ENCODE results near the gene PARP12.

PARP12 gene

GRCh38 chr7:140059273-140060242 lies 3.2 kb downstream of the PARP12 start:
- no peak for DNase-seq

DNA sequence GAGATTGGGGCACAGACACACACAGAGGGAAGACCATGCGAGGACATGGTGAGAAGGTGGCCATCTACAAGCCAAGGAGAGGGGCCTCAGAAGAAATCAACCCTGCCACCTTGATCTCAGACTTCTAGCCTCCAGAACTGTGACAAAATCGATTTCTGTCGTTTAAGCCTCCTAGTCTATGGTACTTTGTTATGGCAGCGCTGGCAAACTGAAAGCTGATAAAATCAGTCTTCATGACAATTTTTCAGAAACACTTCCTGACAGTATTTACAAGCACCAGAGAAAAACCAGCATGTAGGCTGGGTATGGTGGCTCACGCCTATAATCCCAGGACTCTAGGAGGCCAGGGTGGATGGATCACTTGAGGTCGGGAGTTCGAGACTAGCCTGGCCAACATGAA lies 4.2 kb downstream of the PARP12 start:
- DNase-seq, result no peak

DNA sequence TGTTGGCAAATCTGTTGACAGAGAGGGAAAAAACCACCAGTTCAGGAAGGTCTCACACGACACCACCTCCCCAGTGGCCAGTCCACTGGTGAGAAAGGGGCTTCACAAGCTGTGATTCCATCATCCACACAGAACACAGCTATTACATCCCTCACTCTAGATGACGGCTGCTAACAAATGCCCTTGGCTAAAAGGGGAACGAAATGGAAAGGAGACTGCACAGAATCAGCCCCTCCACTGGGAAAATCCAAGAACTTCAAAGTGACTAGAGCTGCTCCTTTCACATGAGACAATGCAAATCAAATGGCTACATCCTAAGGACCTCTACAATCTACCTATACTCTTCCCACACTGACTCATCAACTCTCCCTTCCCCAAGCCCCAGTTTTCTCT lies 5.6 kb downstream of the PARP12 start:
- no peak for DNase-seq

DNA sequence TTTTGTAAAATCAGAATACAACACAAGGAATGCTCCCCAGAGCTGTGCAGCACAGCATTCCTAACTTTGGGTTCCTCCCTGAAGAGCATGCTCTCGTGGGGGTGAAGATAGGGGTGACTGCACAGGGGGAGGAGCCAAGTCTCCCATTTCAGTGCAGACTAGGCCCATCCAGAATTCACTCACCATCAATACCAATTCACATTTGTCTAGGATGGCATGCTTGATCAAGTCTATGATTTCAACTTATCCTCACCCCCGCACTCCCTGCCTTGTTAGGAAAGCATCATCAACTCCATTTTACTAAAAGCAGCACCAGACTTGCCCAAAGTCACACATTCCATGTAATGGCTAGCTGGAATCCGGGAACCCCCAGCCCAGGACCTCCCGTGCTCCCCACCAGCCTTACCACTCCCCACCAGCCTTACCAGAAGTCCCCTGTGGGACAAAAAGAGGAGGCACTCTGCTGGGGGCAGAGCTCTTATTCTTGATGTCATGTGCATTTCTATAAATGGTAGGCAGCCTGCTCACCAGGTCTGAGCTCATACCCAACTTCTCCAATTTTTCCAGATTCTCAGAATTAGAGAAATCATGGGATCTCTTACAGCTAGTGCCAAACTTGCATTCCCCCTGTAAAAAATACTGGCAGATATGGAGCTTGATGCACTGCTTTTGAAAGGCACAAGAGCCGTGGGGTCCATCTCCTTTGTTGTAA lies 6.2 kb downstream of the PARP12 start:
- no peak for DNase-seq

DNA sequence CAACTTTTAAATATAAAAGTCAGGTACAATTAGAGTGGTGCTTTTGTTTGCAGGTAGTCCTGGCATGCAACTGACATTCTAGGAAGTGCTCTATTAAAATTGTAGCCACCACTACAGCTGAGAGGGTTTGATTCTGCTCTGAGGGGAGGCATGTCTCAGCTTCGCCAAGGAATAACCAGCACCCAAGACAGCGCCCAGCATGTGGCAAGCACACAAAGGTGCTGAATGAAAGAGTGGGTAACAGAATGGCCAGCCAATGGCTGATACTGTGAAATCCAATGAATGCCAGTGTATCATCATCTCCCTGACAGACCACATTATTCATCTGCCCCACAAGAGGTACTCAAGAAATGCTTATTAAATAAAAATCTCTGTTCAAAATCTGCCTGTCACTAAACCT lies 6.9 kb downstream of the PARP12 start:
- no peak for DNase-seq

DNA sequence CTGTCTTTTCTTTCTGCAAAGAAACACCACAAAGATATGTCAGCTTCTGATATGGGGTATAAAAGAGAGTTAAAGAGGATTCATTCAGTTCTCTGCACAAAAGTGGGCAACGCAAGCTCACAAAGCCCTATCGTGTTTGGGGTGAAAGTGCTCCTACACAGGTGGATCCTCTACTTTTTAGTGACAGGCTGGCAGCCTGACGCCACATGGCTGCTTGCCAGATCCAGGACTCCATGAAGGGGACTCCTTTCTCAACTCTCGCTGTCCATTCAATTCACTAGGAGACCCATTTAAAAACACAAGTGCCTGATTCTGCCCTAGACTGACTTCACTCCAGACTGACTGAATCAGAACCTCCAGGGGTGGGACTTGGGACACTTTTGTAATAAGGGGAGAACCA lies 8.0 kb downstream of the PARP12 start:
- no peak for DNase-seq

- DNase-seq, result no peak
Measured at GRCh38 chr7:140053812-140054539, 8.8 kb downstream of the PARP12 start.

DNA sequence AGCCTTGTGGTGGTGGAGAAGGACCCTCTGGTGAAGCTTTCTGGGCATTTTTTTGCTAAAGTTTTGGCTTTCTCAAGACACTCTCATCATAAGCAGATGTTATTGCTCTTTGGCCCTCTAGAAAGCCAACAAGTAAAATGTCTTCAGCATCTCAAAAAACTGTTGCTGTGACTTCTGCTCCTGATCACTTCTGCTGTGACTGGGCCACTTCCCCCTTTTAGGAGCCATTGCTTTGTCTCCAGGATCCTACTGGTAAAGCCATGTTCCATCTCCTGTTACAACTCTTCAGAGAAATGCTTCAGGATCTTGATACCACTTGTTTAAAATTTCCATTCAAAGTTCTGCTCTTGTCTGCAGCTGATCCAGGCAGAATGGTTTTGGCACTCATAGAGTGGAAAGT lies 10.9 kb downstream of the PARP12 start:
- no peak for DNase-seq

DNA sequence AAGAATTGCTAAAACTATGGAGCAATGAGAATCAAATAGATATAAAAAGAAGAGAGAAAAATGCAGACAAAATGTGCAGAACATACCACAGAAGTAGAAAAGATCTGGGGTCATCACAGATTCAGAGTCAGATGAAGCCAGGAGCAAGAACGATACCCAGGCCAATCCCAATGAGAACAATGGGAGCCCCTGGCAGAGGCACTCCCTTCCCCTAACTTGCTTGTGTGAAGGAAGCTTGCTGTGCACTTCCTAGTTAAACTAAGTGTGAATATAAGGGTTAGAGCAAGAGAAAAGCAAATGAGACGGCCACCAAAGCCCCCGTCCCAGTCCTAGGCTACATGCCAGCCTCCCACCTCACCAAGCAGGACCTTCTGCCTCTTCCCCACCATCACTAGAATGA lies 12.7 kb downstream of the PARP12 start:
- no peak for DNase-seq

DNA sequence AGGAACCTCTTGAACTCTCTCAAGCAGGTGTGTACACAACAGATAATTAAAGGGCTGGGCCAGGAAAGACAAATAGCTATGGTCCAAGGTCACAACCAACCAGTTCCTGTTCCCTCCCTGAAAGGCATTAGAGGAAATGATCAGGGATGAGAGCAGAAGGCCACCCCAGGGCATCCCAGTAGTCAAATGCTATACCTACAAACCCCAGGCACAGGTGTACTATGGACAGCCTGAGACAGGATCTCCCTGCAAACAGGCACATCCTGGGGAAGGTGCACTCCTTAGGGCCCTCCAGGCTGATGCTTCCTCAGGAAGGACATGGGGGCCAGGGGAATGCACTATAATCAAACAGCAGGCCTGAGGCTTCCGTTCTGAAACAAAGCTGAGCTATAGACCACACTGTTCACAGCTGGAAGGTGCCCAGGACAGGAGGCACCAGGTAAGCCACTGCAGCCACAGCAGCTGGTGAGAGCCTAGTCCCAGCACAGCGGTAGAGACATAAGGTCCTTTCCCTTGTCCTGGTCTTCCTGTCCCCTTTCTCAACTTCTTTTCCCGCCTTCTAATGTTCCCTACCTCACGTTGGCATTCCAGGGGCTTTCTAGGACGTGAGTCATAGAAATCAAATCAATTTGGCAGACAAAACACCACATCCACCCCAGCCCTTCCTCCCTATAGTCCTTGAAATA lies 13.3 kb downstream of the PARP12 start:
- DNase-seq, result no peak

GRCh38 chr7:140048989-140049338 lies 13.8 kb downstream of the PARP12 start:
- no peak for DNase-seq

DNA sequence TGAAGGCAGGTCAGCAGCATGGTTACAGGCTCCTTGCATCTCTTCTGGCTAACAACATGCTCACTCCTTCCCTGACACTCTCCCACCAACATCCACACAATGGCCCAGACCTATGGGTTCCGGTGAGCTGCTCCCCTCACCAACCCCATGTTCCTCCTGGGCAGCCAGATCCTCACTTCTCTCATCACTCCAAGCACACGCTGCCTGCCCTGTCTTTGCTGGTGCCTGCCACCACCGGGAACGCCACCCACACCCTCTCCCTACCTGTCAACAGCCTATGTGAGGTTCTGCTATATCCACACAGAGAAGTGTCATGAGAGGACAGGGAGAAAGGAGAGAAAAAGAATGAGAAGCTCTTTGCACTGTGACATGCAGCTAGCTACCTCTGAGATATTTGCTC lies 14.6 kb downstream of the PARP12 start:
- no peak for DNase-seq

DNA sequence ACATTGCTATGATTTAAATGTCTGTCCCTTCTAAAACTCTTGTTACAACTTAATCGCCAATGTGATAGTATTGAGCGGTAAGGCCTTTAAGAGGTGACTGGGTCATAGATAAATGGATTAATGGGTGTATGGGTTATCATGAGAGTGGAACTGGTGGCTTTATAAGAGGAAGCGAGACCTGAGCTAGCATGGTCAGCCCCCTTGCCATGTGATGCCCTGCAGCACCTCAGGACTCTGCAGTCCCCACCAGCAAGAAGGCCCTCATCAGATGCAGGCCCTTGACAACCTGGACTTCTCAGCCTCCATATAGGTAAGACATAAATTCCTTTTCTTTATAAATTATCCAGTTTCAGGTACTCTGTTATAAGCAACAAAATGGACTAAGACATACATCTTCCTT lies 15.6 kb downstream of the PARP12 start:
- no peak for DNase-seq

DNA sequence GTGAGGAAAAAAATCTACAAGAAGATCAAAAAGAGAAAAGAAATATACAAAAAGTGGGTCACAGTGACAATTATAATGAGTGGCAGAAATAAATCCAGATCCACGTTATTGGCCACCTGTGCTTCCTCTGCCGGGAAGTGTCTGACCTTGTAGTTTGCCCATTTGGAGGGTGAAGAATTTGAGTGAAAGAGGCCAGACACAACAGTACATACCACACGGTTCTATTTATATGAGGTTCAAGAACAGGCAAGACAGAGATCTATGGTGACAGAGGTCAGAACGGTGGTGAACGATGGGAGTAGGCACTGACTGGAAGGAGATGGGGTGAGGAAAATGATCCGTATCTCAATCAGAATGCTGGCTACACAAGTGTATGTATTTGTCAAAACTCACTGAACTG lies 17.1 kb downstream of the PARP12 start:
- no peak for DNase-seq

DNA sequence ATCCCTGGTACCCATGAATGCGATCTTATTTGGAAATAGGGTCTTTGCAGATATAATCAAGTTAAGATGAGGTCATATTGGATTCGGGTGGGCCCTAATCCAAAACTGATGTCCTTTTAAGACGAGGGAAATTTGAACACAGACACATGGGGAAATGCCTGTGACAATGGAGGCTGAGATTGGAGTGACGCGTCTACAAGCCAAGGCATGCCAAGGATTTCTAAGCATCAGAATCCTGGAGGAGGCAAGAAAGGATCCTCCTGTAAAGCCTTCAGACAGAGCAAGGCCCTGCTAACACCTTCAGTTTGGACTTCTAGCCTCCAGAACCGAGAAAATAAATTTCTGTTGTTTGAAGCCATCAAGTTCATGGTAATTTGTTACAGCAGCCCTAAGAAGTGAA lies 18.5 kb downstream of the PARP12 start:
- DNase-seq, result no peak

DNA sequence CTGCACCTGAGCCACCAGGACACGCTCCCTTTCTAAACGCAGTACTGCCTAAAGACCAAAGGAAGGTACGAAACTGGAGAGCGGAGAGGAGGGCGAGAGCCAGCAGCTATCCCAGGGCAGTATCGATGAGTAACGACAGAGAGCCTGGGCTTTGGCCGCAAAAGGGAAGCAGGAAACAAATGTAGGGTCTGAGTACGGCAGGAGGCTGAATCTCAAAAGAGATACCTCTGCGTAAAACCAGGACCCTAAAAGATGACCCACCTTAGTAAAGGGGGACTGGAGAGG lies 20.4 kb downstream of the PARP12 start:
- DNase-seq, result no peak

DNA sequence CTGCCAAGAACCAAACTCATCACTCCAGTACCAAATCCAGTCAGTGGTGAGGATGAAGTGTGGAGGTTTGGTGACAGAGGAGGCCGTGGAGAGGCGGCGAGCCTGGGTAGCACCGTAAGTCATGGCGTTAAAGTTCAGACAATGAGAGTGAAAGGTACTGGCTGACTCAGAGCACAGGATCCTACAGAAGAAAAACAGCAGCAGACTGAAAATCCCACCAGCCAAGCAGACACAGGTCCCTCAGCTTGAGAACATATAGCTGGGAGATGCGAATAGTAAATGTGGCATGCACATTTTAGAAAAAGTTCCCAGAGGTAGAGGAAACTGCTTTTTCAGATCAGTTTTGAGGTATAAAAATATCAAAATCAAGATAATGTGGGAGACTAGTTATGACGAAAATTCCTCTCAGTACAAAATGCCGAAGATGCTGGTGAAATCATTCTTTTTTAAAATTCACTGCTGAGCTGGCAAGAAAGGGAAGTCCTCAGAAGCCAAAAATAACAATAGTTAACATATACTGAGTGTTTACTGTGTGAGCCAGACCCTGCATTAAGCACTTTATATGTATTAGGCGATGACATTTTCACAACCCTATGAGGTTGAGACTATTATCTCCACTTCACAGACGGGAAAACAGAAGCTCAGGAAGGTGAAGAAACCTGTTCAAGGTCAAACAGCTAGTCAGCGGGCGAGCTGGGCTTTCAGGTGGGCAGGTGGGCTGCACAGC lies 20.9 kb downstream of the PARP12 start:
- no peak for DNase-seq

DNA sequence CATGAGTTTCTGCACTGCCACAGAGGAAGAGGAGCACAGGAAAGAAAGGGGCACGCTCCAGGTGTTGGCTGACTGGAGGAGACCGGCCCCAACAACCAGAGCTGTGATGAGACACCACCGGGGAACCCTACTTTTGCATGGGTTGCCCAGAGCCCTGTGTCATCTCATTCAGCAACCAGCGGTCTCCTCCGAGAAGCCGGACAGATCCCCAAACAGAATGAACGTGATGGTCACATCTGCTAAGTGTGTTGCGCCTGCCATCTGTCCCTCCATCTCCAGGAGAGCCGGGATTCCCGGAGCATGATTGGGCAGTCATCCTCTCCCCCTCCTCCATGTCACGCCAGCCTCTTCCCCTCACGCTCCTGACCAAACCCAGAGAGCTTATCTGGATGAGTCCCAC lies 22.9 kb downstream of the PARP12 start:
- no peak for DNase-seq

GRCh38 chr7:140039066-140039465 lies 23.7 kb downstream of the PARP12 start:
- no peak for DNase-seq

GRCh38 chr7:140036224-140036962 lies 26.4 kb downstream of the PARP12 start:
- no peak for DNase-seq

DNA sequence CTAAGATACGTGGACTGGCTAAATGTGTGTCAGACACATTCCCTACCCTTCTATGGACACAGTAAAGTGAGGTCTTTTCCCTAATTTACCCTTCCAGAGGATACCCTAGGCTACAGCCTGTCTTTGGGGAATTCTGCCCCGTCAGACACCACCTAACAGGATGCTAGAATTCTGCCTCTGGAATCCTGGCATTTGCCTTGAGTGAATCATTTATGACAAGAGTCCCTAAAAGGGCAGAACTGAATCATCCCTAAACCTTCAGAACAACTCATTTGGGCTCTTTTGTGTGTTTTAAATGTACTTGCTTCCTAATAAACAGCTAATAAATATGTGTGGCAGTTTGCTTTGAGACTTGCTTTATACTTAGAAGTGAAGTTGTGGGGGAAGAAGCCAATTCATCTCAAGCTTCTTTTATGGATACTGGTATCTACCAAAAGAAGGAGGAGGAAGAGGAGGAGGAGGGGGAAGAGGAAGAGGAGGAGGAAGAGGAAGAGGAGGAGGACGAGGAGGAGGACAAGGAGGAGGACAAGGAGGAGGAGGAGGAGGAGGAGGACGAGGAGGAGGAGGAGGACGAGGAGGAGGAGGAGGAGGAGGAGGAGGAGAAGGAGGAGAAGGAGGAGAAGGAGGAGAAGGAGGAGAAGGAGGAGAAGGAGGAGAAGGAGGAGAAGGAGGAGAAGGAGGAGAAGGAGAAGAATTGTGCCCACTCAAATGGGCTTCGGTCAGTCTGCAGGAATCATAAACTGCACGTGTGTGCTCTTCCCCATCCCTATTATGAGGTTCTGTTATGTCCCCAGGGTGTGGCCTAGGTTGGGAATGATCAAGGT lies 27.1 kb downstream of the PARP12 start:
- DNase-seq, result no peak
